Measurements from ENCODE around the gene ATP8A2.

The ATP8A2 gene

DNA sequence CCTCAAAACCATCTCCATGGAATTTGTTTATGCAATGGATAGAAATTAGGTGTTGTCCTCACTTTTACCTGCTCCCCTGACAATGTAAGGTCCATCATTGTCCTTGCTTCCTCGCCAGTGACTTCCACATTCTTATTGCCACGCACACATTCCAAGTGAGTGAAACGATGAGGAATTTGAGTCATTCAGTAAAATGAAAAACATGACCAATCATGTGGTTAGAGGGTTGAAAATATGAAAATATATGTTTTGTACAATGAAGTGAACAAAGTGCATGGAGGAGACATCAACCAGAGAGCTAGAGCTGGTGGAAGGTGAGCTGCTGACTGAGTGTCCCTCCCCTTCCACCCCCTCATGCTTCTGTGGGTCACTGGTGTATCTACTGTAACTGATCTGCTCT lies 91.7 kb downstream of the ATP8A2 start:
- H3K27ac ChIP-seq = no peak overlapping the region
- peaks cover 28% of the 10 kb centered on the region for H3K27me3 ChIP-seq
- H3K4me1 ChIP-seq (ENCODE audit: control insufficient read depth in 1 of 2, insufficient read depth in 1 of 2, low read depth in 1 of 2, low read length in 1 of 2) = no peaks in the 10 kb centered on the region
- H3K9me3 ChIP-seq = no peaks in the 10 kb centered on the region
- no peak overlapping the region for H3K4me3 ChIP-seq (ENCODE audit: low read depth in 1 of 2, low read length in 1 of 2)
- H3K36me3 ChIP-seq = no peaks in the 10 kb centered on the region
- TF ChIP-seq, protein P1, sequence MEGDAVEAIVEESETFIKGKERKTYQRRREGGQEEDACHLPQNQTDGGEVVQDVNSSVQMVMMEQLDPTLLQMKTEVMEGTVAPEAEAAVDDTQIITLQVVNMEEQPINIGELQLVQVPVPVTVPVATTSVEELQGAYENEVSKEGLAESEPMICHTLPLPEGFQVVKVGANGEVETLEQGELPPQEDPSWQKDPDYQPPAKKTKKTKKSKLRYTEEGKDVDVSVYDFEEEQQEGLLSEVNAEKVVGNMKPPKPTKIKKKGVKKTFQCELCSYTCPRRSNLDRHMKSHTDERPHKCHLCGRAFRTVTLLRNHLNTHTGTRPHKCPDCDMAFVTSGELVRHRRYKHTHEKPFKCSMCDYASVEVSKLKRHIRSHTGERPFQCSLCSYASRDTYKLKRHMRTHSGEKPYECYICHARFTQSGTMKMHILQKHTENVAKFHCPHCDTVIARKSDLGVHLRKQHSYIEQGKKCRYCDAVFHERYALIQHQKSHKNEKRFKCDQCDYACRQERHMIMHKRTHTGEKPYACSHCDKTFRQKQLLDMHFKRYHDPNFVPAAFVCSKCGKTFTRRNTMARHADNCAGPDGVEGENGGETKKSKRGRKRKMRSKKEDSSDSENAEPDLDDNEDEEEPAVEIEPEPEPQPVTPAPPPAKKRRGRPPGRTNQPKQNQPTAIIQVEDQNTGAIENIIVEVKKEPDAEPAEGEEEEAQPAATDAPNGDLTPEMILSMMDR (IDR thresholded peaks at IDR 0.05) = no peak

DNA sequence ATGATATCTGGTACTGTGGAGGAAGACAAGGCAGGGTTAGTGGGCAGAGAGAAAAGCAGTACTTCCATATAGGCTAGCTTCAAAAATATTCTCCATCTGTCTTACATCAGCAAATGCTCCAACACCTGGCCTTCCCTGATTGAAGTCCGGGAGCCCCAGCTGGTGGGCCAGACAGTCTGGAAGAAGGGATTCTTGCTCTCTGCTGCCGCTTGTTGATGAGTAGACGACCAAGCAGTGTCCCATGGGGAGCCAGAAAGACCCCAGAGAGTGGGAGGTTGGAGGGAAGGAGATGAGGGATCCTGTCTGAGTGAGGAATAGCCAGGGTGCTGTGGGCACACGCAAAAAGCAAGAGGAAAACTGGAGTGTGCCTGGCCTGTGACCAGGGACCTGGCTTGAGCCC lies 95.1 kb downstream of the ATP8A2 start:
- H3K27me3 ChIP-seq = peaks cover 62% of the 10 kb centered on the region
- no peaks in the 10 kb centered on the region for H3K36me3 ChIP-seq
- no peaks in the 10 kb centered on the region for H3K9me3 ChIP-seq
- TF ChIP-seq, protein P1 (IDR thresholded peaks at IDR 0.05) = no peak
- H3K4me3 ChIP-seq (ENCODE audit: low read depth in 1 of 2, low read length in 1 of 2) = no peak overlapping the region
- H3K4me1 ChIP-seq (ENCODE audit: control insufficient read depth in 1 of 2, insufficient read depth in 1 of 2, low read depth in 1 of 2, low read length in 1 of 2) = no peaks in the 10 kb centered on the region
- no peak overlapping the region for H3K27ac ChIP-seq

DNA sequence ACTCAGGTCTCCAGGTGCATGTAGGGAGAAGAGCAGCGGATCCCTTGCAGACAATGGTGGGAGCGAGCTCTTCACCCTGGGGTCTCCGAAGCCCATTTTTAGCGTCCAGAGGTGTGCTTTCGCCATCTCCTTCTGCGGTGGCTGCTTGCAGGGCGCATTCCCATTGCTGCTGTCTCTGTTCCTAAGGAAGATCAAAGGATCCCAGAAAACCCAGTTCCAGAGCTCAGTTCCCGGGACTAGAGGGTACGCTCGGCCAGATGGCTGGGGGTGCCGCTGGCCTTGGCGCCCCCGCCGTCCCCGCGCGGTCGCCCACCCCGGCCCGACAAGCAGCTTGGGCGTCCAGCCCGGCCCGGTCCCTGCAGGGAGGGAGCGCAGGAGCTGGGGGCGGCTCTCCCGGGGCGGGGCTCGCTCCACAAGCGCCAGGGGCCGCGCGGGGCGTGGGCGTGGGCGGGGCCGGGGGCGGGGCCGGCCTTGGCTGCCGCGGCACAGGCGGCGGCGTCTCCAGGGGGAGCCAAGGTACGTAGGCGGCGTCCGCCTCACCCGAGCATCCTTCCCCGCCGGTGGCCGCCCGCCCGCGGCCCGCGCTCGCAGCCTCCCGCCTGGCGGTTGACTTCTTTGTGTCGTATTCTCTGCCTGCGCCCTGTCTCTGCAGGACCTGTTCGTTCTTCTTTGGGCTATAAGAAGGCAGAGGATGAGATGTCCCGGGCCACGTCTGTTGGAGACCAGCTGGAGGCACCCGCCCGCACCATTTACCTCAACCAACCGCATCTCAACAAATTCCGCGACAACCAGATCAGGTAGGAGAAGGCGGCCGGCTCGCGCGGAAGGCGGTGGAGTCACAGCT lies 96.8 kb downstream of the ATP8A2 start:
- H3K4me3 ChIP-seq (ENCODE audit: low read depth in 1 of 2, low read length in 1 of 2) = no peak overlapping the region

DNA sequence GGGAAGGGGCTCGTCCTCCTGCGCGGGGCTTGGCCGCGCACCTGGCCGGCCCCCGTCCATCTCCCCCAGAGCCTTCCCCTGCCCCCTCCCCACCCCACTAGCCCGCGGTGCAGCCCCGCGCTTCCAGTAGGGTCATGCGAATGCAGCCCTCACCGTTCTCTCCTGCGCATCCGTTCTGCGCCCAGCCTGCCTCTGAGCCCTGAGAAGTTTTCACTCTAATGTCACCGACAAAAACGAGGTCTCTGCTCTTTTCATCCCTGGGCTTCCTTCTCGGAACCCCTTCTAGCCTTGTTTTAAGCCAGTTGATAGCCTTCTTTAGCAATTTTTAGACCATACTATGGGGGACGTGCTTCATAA lies 97.4 kb downstream of the ATP8A2 start:
- no peak overlapping the region for H3K27ac ChIP-seq
- no peak overlapping the region for H3K4me3 ChIP-seq (ENCODE audit: low read depth in 1 of 2, low read length in 1 of 2)
- H3K36me3 ChIP-seq = no peaks in the 10 kb centered on the region
- TF ChIP-seq, protein P1 (IDR thresholded peaks at IDR 0.05) = no peak
- no peaks in the 10 kb centered on the region for H3K4me1 ChIP-seq (ENCODE audit: control insufficient read depth in 1 of 2, insufficient read depth in 1 of 2, low read depth in 1 of 2, low read length in 1 of 2)
- no peaks in the 10 kb centered on the region for H3K9me3 ChIP-seq
- H3K27me3 ChIP-seq = peaks cover 74% of the 10 kb centered on the region

More for the DNA sequence above, 96.8 kb downstream of the ATP8A2 start:
- no peaks in the 10 kb centered on the region for H3K4me1 ChIP-seq (ENCODE audit: control insufficient read depth in 1 of 2, insufficient read depth in 1 of 2, low read depth in 1 of 2, low read length in 1 of 2)
- no peaks in the 10 kb centered on the region for H3K9me3 ChIP-seq
- TF ChIP-seq, protein P1 (IDR thresholded peaks at IDR 0.05) = no peak
- no peaks in the 10 kb centered on the region for H3K36me3 ChIP-seq
- peaks cover 69% of the 10 kb centered on the region for H3K27me3 ChIP-seq
- no peak overlapping the region for H3K27ac ChIP-seq

DNA sequence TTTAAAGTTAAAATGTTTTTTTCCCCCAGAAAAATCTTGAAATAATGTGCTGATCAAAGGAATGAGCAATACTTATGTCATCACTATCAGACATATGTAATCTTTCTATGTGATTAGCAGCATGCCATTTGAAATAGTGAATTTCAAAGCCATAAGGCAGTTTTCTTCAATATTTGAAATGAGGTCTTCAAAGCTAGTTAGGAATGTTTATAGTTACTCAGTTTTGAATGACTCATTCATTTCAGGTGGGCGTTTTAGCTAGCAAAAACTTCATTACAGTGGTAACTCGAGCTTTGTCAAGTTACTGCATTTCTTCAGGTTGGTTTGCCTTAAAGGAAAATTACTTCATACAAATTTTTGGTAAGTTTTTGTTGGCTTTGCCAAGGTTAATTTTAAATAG lies 102.1 kb downstream of the ATP8A2 start:
- Histone ChIP-seq H3K27me3 (peaks cover 45% of the 10 kb centered on the region), H3K36me3 (no peaks in the 10 kb centered on the region), H3K9me3 (no peaks in the 10 kb centered on the region), H3K4me1 (ENCODE audit: control insufficient read depth in 1 of 2, insufficient read depth in 1 of 2, low read depth in 1 of 2, low read length in 1 of 2) (no peaks in the 10 kb centered on the region), H3K27ac (no peak overlapping the region), H3K4me3 (ENCODE audit: low read depth in 1 of 2, low read length in 1 of 2) (no peak overlapping the region)
- TF ChIP-seq, protein P1 (IDR thresholded peaks at IDR 0.05) = no peak

All from neutrophil (primary cell).